Mesodermal cell (in vitro differentiated cells): Measurements from ENCODE around the gene BTG3.

Experiments used
- H3K27ac ChIP-seq: 2 replicates; pipeline ENCODE4 v1.7.0; 2013; ENCODE audit warnings: mild to moderate bottlenecking, low read depth, low read length, moderate library complexity; ENCODE audit not compliant: severe bottlenecking
- H3K36me3 ChIP-seq: 2 replicates; pipeline ENCODE4 v1.7.1; 2013; ENCODE audit warnings: mild to moderate bottlenecking, low read length, moderate library complexity; ENCODE audit not compliant: control insufficient read depth, insufficient read depth
- H3K4me1 ChIP-seq: one replicate; pipeline ENCODE4 v1.7.1; 2013; ENCODE audit warnings: mild to moderate bottlenecking, low read length; ENCODE audit not compliant: insufficient read depth, control insufficient read depth, poor library complexity, severe bottlenecking
- H3K4me3 ChIP-seq: 2 replicates; pipeline ENCODE4 v1.7.0; 2013; ENCODE audit warnings: low read length, control low read depth, mild to moderate bottlenecking; ENCODE audit not compliant: insufficient read depth, poor library complexity, severe bottlenecking; ENCODE audit errors: extremely low read depth
- H3K9me3 ChIP-seq: 2 replicates; pipeline ENCODE4 v1.7.1; 2013; ENCODE audit warnings: mild to moderate bottlenecking, low read length, moderate library complexity; ENCODE audit not compliant: control insufficient read depth
- WGBS, 2 experiments: methylation state at CpG; one replicate each; pipeline ENCODE4 v1.1.5; 2013; ENCODE audit warnings: missing lambda C conversion rate in 2 of 2; ENCODE audit not compliant: insufficient coverage in 2 of 2; 5-methylcytosine and 5-hydroxymethylcytosine counted together

The BTG3 gene

DNA sequence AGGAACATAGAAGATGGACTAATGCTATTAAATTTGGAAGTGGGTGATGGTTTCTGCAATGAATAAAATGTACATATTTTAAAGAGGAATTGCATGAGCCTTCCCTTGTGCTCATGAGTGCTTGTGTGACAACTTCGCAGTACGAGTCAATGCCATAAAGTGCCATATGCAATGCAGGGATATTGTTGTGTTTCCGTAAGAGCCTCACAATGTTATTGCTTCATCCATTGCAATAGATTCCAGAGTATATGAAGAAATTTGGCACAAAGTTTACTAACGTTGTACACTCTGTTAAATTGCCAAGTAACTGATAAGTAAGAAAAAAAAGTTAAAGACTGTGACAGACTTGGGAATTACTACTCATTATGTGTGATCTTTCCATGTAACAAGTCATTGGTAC is 22.3 kb downstream of the BTG3 start:
- no peak overlapping the region for H3K27ac ChIP-seq
- H3K36me3 ChIP-seq, result peaks cover 20% of the 10 kb centered on the region
- H3K4me1 ChIP-seq, result no peaks in the 10 kb centered on the region
- no peak overlapping the region for H3K4me3 ChIP-seq
- no peaks in the 10 kb centered on the region for H3K9me3 ChIP-seq
- 86 to 95% methylated on average over 4 of the region's 4 CpGs for WGBS, 2 experiments

DNA sequence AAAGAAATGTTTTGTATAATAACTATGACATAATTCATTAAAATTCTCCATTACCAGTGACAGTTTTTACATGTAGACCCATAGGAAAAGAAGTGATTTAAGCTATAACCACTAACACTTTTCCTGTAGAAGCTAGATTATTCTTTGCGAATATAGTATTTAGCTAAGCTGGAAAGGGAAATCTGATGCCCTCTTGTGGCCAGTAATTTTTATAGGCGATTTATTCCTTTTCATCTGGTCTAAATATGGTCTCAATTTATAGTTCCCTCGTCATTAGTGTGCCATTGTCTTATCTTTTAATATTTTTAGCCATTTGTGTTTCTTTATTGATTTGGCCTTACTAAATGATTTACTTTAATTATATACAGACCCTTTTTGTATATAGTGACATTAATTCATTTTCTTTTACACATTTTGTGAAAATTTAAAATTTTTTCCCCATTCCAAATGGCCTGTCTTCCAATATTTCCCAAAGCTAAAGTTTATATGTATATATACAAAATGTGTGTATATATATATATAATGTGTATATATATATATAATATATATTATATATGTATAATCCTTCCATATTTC is 26.7 kb downstream of the BTG3 start:
- WGBS, 2 experiments, result no CpG with 5 or more reads among the region's 3 CpGs
- H3K27ac ChIP-seq, result no peak overlapping the region
- no peak overlapping the region for H3K4me3 ChIP-seq
- H3K36me3 ChIP-seq, result no peaks in the 10 kb centered on the region
- H3K9me3 ChIP-seq, result no peaks in the 10 kb centered on the region
- no peaks in the 10 kb centered on the region for H3K4me1 ChIP-seq

DNA sequence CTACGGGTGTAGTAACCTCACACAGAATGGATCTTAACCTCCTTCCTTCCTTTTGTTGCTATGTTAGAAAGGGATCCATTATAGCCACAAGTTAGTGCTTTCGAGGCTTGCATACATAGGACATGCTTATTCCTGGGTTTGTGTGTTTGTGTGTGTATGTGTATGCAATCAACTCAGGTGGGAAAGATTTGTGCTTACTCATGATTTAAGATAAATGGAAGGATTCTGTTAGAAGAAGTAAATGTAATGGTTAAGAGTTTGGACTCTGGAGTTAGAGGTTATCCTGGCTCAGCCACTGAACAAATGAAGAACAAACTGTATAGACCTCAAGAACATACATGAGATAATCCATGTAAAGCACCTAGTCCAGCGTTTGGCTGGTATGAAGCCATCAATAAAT is 28.8 kb downstream of the BTG3 start:
- Histone ChIP-seq H3K4me3 (no peak overlapping the region), H3K9me3 (no peaks in the 10 kb centered on the region), H3K4me1 (no peaks in the 10 kb centered on the region), H3K27ac (no peak overlapping the region), H3K36me3 (no peaks in the 10 kb centered on the region)
- 86 to 100% methylated on average over 2 of the region's 3 CpGs for WGBS, 2 experiments

DNA sequence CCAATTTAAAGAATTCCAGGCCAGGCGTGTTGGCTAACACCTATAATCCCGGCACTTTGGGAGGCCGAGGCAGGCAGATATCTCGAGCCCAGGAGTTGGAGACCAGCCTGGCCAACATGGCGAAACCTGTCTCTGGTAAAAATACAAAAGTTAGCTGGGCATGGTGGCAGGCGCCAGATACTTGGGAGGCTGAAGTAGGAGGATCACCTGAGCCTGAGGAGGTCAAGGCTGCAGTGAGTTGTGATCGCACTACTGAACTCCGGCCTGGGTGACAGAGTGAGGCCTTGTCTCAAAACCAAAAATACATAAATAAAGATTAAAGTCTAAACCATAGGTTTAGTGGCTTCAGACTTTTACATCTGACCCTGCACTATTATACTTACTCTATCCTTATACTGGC is 32.4 kb downstream of the BTG3 start:
- WGBS, 2 experiments, result 90 to 94% methylated on average over 5 to 6 of the region's 8 CpGs
- Histone ChIP-seq H3K4me1 (no peaks in the 10 kb centered on the region), H3K4me3 (no peak overlapping the region), H3K36me3 (no peaks in the 10 kb centered on the region), H3K27ac (no peak overlapping the region), H3K9me3 (no peaks in the 10 kb centered on the region)

GRCh38 chr21:17578876-17579275 is 33.8 kb downstream of the BTG3 start:
- no peak overlapping the region for H3K27ac ChIP-seq
- no peaks in the 10 kb centered on the region for H3K4me1 ChIP-seq
- no peak overlapping the region for H3K4me3 ChIP-seq
- no peaks in the 10 kb centered on the region for H3K36me3 ChIP-seq
- WGBS, 2 experiments, result 82 to 83% methylated on average over 1 of the region's 2 CpGs
- H3K9me3 ChIP-seq, result no peaks in the 10 kb centered on the region

GRCh38 chr21:17578162-17578561 is 34.5 kb downstream of the BTG3 start:
- H3K4me1 ChIP-seq, result no peaks in the 10 kb centered on the region
- no peak overlapping the region for H3K4me3 ChIP-seq
- no peaks in the 10 kb centered on the region for H3K36me3 ChIP-seq
- 100% methylated on average over 2 of the region's 2 CpGs; no CpG with 5 or more reads in 1 of the 2 experiments for WGBS, 2 experiments
- no peak overlapping the region for H3K27ac ChIP-seq
- H3K9me3 ChIP-seq, result no peaks in the 10 kb centered on the region

DNA sequence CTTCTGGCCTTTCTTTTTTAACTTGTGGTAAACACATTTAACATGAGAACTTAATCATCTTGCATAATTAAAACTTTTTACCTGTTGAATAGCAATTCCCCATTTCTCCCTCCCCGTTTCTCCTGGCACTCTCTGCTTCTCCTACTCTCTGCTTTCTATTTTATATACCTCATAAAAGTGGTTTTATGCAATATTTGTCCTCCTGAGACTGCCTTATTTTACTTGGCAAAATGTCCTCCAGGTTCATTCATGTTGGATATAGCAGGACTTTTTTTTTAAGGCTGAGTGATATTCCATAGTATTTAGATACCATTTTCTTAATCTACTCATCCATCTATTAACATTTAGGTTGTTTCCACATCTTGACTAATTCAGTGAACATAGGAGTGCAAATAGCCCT is 35.0 kb downstream of the BTG3 start:
- Histone ChIP-seq H3K36me3 (no peaks in the 10 kb centered on the region), H3K4me3 (no peak overlapping the region), H3K27ac (no peak overlapping the region), H3K9me3 (no peaks in the 10 kb centered on the region), H3K4me1 (no peaks in the 10 kb centered on the region)
- 100% methylated on average over 1 of the region's 1 CpG; no CpG with 5 or more reads in 1 of the 2 experiments for WGBS, 2 experiments

GRCh38 chr21:17576080-17576835 is 36.4 kb downstream of the BTG3 start:
- Histone ChIP-seq H3K4me1 (no peaks in the 10 kb centered on the region), H3K27ac (no peak overlapping the region), H3K4me3 (no peak overlapping the region), H3K36me3 (no peaks in the 10 kb centered on the region), H3K9me3 (no peaks in the 10 kb centered on the region)
- WGBS, 2 experiments, result no CpG with 5 or more reads among the region's 5 CpGs

DNA sequence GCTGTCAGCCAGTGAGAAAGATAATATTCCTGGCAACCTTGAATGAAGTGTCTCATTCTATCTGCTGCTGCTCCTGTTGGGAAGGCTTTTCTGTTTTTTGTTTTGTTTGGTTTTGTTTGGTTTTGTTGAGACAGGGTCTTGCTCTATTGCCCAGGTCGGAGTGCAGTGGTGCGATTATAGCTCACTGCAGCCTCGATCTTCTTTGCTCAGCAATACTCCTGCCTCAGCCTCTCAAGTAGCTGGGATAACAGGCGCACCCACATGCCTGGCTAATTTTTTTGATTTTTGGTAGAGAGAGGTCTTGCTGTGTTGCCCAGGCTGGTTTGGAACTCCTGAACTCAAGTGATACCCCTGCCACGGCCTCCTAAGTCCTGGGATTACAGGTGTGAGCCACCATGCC is 37.6 kb downstream of the BTG3 start:
- H3K36me3 ChIP-seq, result peaks cover 4% of the 10 kb centered on the region
- H3K4me3 ChIP-seq, result no peak overlapping the region
- no peaks in the 10 kb centered on the region for H3K9me3 ChIP-seq
- 92 to 100% methylated on average over 1 to 2 of the region's 5 CpGs for WGBS, 2 experiments
- H3K4me1 ChIP-seq, result no peaks in the 10 kb centered on the region
- no peak overlapping the region for H3K27ac ChIP-seq

- Histone ChIP-seq H3K9me3 (no peaks in the 10 kb centered on the region), H3K4me1 (no peaks in the 10 kb centered on the region), H3K4me3 (no peak overlapping the region), H3K36me3 (peaks cover 6% of the 10 kb centered on the region), H3K27ac (no peak overlapping the region)
- WGBS, 2 experiments, result 85 to 94% methylated on average over 5 of the region's 6 CpGs
These were observed 40.3 kb downstream of the BTG3 start for GRCh38 chr21:17572431-17572830.

DNA sequence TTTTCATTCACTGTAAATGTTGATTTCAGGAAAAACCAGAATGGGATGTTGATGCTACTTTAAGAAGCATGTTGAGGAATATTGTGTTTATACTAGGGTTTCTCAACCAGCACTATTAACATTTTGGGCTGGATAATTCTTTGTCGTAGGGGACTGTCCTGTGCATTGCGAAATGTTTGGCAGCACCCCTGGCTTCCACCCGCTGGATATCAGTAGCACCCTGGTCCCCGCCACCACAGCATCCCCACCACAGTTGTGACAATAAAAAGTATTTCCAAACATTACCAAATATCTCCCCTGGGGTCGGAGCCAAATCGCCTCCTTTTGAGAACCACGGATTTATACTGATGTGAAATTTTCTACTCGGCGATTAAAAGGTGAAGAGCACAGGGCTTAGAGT is 41.9 kb downstream of the BTG3 start:
- H3K4me3 ChIP-seq, result no peak overlapping the region
- peaks cover 6% of the 10 kb centered on the region for H3K36me3 ChIP-seq
- 92% methylated on average over 2 of the region's 9 CpGs for WGBS, 2 experiments
- no peaks in the 10 kb centered on the region for H3K4me1 ChIP-seq
- no peaks in the 10 kb centered on the region for H3K9me3 ChIP-seq
- H3K27ac ChIP-seq, result no peak overlapping the region
